Mammary epithelial cell (primary cell): ENCODE results near the gene CDS2.

Experiments used
- EZH2 ChIP-seq: IDR thresholded peaks from 2 replicates; pipeline ENCODE4 v1.6.1; 2012; ENCODE audit warnings: low read length, inconsistent platforms, borderline replicate concordance
- TF ChIP-seq, protein P1 (sequence below), 2 donors: IDR thresholded peaks in 1 of 2; conservative IDR thresholded peaks in 1 of 2; 2 replicates each; pipeline ENCODE4 v1.5.1; 2011 to 2012; ENCODE audit warnings: inconsistent platforms in 2 of 2, low read length in 2 of 2, mild to moderate bottlenecking in 2 of 2, control low read depth in 1 of 2, low read depth in 1 of 2; ENCODE audit not compliant: insufficient read depth in 1 of 2; ENCODE audit errors: extremely low read depth in 1 of 2

DNA sequence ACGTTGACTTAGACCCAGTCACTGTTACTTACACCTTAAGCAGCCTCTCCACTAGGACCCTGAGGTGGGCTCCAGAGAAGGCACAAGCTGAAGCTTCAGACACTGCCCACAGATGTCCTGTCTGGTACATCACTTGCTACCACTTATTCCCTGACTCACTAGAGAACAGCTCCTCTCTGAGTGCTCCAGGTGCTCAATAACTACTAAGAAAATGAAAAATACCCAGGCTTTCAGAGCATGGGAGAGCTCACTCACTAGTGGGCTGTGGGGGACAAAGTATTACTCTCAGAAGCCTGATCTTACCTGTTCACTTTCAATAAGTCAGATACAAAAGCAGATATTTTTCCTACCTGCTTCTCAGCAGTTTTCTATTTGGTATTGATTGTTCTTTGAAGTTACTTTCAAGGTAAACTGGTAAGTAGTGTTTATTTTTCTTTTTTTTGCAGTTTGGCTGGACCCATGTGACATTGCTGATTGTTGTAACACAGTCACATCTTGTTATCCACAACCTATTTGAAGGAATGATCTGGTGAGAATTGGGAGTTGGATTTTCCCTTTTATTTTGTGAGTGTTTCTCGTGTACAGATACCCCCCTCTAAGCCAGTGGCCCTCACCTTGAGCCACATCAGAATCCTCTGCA lies 55.9 kb downstream of the CDS2 start:
- TF ChIP-seq, protein P1, sequence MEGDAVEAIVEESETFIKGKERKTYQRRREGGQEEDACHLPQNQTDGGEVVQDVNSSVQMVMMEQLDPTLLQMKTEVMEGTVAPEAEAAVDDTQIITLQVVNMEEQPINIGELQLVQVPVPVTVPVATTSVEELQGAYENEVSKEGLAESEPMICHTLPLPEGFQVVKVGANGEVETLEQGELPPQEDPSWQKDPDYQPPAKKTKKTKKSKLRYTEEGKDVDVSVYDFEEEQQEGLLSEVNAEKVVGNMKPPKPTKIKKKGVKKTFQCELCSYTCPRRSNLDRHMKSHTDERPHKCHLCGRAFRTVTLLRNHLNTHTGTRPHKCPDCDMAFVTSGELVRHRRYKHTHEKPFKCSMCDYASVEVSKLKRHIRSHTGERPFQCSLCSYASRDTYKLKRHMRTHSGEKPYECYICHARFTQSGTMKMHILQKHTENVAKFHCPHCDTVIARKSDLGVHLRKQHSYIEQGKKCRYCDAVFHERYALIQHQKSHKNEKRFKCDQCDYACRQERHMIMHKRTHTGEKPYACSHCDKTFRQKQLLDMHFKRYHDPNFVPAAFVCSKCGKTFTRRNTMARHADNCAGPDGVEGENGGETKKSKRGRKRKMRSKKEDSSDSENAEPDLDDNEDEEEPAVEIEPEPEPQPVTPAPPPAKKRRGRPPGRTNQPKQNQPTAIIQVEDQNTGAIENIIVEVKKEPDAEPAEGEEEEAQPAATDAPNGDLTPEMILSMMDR (conservative IDR thresholded peaks at IDR 0.05 in 1 of 2, IDR thresholded peaks at IDR 0.05 in 1 of 2; ENCODE audit: extremely low read depth in 1 of 2, insufficient read depth in 1 of 2, low read depth in 1 of 2, low read length in 2 of 2): no peak
- TF ChIP-seq EZH2: no peak
